Measurements from ENCODE around the gene DAP. TPM values are rescaled to one million over a fixed set of nuclear protein-coding genes. Genes with fewer than 3 reads are reported as not detected.

DAP gene
- 117 TPM for total RNA-seq

- Histone ChIP-seq H3K27ac (peak within 1 kb of the TSS; percentile 98 to 99), H3K4me1 (peaks cover 7 to 26% of the 10 kb centered on the region in 2 donors), H3K27me3 (no peaks in the 10 kb centered on the region), H3K4me3 (peak within 1 kb of the TSS; percentile 67 to 96), H3K9me3 (no peaks in the 10 kb centered on the region), H3K36me3 (no peaks in the 10 kb centered on the region)
- intact Hi-C loops (cut with DNase I), result loop anchor here (5.0 to 10.0 kb wide), 4 partner anchors 134 to 507 kb away; partner anchors contain the start of genes CCT5 and MARCHF6
- DNase-seq (ENCODE audit: low spot score in 2 of 2), result peak; percentile 41 to 91
- TF ChIP-seq CTCF (IDR thresholded peaks at IDR 0.05), result peak in 1 of 3 experiments; percentile 4
Measured at GRCh38 chr5:10761185-10761932, at the start of gene DAP. TSS of gene DAP (minus strand) at chr5:10761234. CDS start at chr5:10761068, 166 bp downstream.

- Histone ChIP-seq H3K9me3 (no peaks in the 10 kb centered on the region), H3K27me3 (no peaks in the 10 kb centered on the region), H3K4me3 (no peak overlapping the region), H3K4me1 (no peaks in the 10 kb centered on the region), H3K27ac (no peak overlapping the region), H3K36me3 (no peaks in the 10 kb centered on the region)
- TF ChIP-seq CTCF (IDR thresholded peaks at IDR 0.05), result no peak
- DNase-seq (ENCODE audit: low spot score in 2 of 2), result no peak
- intact Hi-C loops (cut with DNase I), result no loop called here
Measured at GRCh38 chr5:10808347-10809226, 47.6 kb upstream of the DAP start.

GRCh38 chr5:10801931-10802666, 41.1 kb upstream of the DAP start:
- Histone ChIP-seq H3K4me3 (no peak overlapping the region), H3K36me3 (no peaks in the 10 kb centered on the region), H3K27ac (no peak overlapping the region), H3K9me3 (no peaks in the 10 kb centered on the region), H3K27me3 (no peaks in the 10 kb centered on the region), H3K4me1 (no peaks in the 10 kb centered on the region)
- DNase-seq (ENCODE audit: low spot score in 2 of 2), result no peak
- intact Hi-C loops (cut with DNase I), result no loop called here
- no peak for TF ChIP-seq CTCF (IDR thresholded peaks at IDR 0.05)

GRCh38 chr5:10800852-10801251, 39.8 kb upstream of the DAP start:
- TF ChIP-seq CTCF (IDR thresholded peaks at IDR 0.05), result no peak

GRCh38 chr5:10797261-10797660, 36.2 kb upstream of the DAP start:
- intact Hi-C loops (cut with DNase I), result no loop called here
- no peaks in the 10 kb centered on the region for H3K4me1 ChIP-seq
- no peaks in the 10 kb centered on the region for H3K9me3 ChIP-seq
- H3K36me3 ChIP-seq, result no peaks in the 10 kb centered on the region
- no peak for TF ChIP-seq CTCF (IDR thresholded peaks at IDR 0.05)
- no peak for DNase-seq (ENCODE audit: low spot score in 2 of 2)
- no peak overlapping the region for H3K4me3 ChIP-seq
- H3K27ac ChIP-seq, result no peak overlapping the region
- no peaks in the 10 kb centered on the region for H3K27me3 ChIP-seq

More at GRCh38 chr5:10800852-10801251, 39.8 kb upstream of the DAP start:
- Histone ChIP-seq H3K27ac (no peak overlapping the region), H3K9me3 (no peaks in the 10 kb centered on the region), H3K4me3 (no peak overlapping the region), H3K4me1 (no peaks in the 10 kb centered on the region), H3K36me3 (no peaks in the 10 kb centered on the region), H3K27me3 (no peaks in the 10 kb centered on the region)
- intact Hi-C loops (cut with DNase I), result no loop called here
- DNase-seq (ENCODE audit: low spot score in 2 of 2), result no peak

Data from ascending aorta (tissue), 2 donors.